Muscle of back (tissue), 11 donors: ENCODE measurements around the gene SULT1A2. TPM values are rescaled to one million over a fixed set of nuclear protein-coding genes. Genes with fewer than 3 reads are reported as not detected.
"Not testable (repeated sequence)": the region's sequence is repeated elsewhere in the genome, so short reads cannot be mapped to it uniquely, and the experiment has no call there.

Experiments
- DNase-seq, 3 donors: peaks; one replicate each; pipeline versions ENCODE4 v3.0.0 to v3.0.0-alpha.2; 2013
- polyA plus RNA-seq, 10 donors: library from polyadenylated mRNA; unstranded; fragments of 120-200 nt; gene quantifications; one replicate each; pipeline ENCODE4 v1.2.1, GENCODE V29; 2013; ENCODE audit not compliant: insufficient read length in 10 of 10

SULT1A2 gene
- polyA plus RNA-seq, 10 donors: 0.21 to 1.6 (median 0.46) TPM

GRCh38 chr16:28558456-28558855, 38.4 kb downstream of the SULT1A2 start:
- no peak for DNase-seq

GRCh38 chr16:28556914-28557320, 39.9 kb downstream of the SULT1A2 start:
- no peak for DNase-seq

- no peak for DNase-seq
Observed at GRCh38 chr16:28555561-28555960, 41.3 kb downstream of the SULT1A2 start.

- no peak for DNase-seq
Observed at GRCh38 chr16:28554634-28555423, 42.0 kb downstream of the SULT1A2 start.

GRCh38 chr16:28553776-28554633, 42.8 kb downstream of the SULT1A2 start, which contains the start of gene SGF29:
TSS of gene SGF29 (plus strand) at chr16:28553920. CDS start at chr16:28581070, 27,150 bp downstream.
- DNase-seq: peak; percentile 89 to 99 (median 93)

GRCh38 chr16:28549301-28549899, 47.5 kb downstream of the SULT1A2 start:
- DNase-seq: peak in 1 of 3 donors; percentile 51

GRCh38 chr16:28548306-28548802, 48.5 kb downstream of the SULT1A2 start:
- no peak for DNase-seq

GRCh38 chr16:28546626-28547025, 50.2 kb downstream of the SULT1A2 start:
- no peak for DNase-seq

GRCh38 chr16:28545964-28546363, 50.9 kb downstream of the SULT1A2 start:
- DNase-seq: not testable (repeated sequence)

- no peak for DNase-seq
Observed at GRCh38 chr16:28544998-28545397, 51.9 kb downstream of the SULT1A2 start.

- DNase-seq: peak in 1 of 3 donors; percentile 43
Observed at GRCh38 chr16:28543072-28543471, 53.8 kb downstream of the SULT1A2 start.

- DNase-seq: no peak
Observed at GRCh38 chr16:28542646-28543045, 54.2 kb downstream of the SULT1A2 start.

Other genes starting within 250 kb of the SULT1A2 start
- 1 to 10 TPM in 5 of 10 donors, under 1 TPM in 5; 0.21 to 2.8 (median 1.0) TPM for gene NPIPB6, start 233.5 kb downstream of the SULT1A2 start, polyA plus RNA-seq
- 100 to 1,000 TPM in 1 of 10 donors, 10 to 100 TPM in 9; 34.6 to 109 (median 57.9) TPM for gene EIF3CL, start 193.2 kb downstream of the SULT1A2 start, polyA plus RNA-seq
- under 1 TPM in 7 of 10 donors, not detected in 3; 0.14 to 0.74 (median 0.24) TPM for gene NPIPB7, start 124.7 kb downstream of the SULT1A2 start, polyA plus RNA-seq
- 10 to 100 TPM; 11.7 to 21.3 (median 15.1) TPM for gene CLN3, start 105.0 kb downstream of the SULT1A2 start, polyA plus RNA-seq
- gene APOBR, start 102.4 kb downstream of the SULT1A2 start, polyA plus RNA-seq: 1 to 10 TPM in 1 of 10 donors, under 1 TPM in 9; 0.34 to 2.6 (median 0.78) TPM
- gene IL27, start 90.2 kb downstream of the SULT1A2 start, polyA plus RNA-seq: under 1 TPM in 1 of 10 donors, not detected in 9; 0.30 TPM
- gene NUPR1, start 58.1 kb downstream of the SULT1A2 start, polyA plus RNA-seq: 10 to 100 TPM; 26.4 to 55.6 (median 35.4) TPM
- gene SGF29, start 43.1 kb downstream of the SULT1A2 start, polyA plus RNA-seq: 10 to 100 TPM in 9 of 10 donors, 1 to 10 TPM in 1; 5.9 to 18.4 (median 14.7) TPM
- 10 to 100 TPM in 5 of 10 donors, 1 to 10 TPM in 5; 4.2 to 20.0 (median 10.6) TPM for gene SULT1A1, start 13.0 kb upstream of the SULT1A2 start, polyA plus RNA-seq
- 1 to 10 TPM in 4 of 10 donors, under 1 TPM in 5, not detected in 1; 0.07 to 3.2 (median 0.71) TPM for gene NPIPB8, start 41.0 kb upstream of the SULT1A2 start, polyA plus RNA-seq
- 100 to 1,000 TPM; 175 to 425 (median 322) TPM for gene EIF3C, start 114.4 kb upstream of the SULT1A2 start, polyA plus RNA-seq
- gene NPIPB9, start 154.7 kb upstream of the SULT1A2 start, polyA plus RNA-seq: 1 to 10 TPM in 7 of 10 donors, under 1 TPM in 3; 0.15 to 4.2 (median 1.1) TPM
- 10 to 100 TPM; 59.2 to 99.8 (median 77.9) TPM for gene ATXN2L, start 225.9 kb upstream of the SULT1A2 start, polyA plus RNA-seq
- 100 to 1,000 TPM; 118 to 161 (median 148) TPM for gene TUFM, start 249.3 kb upstream of the SULT1A2 start, polyA plus RNA-seq